KOPT-K1 (cell line): ENCODE measurements around the gene SLC2A4RG.

Experiments used
- H3K27ac ChIP-seq: fragments of 200-600 bp; sonication (generic); 2 replicates; pipeline ENCODE4 v1.5.1; 2016; ENCODE audit warnings: antibody characterized with exemption, mild to moderate bottlenecking, low read depth, low read length; ENCODE audit not compliant: poor library complexity, severe bottlenecking
- H3K36me3 ChIP-seq: fragments of 200-600 bp; sonication (generic); 2 replicates; pipeline ENCODE4 v1.5.1; 2017; ENCODE audit warnings: antibody characterized with exemption, mild to moderate bottlenecking, low read length, moderate library complexity; ENCODE audit not compliant: insufficient read depth
- H3K9me3 ChIP-seq: fragments of 200-600 bp; sonication (generic); 2 replicates; pipeline ENCODE4 v1.5.1; 2017; ENCODE audit warnings: antibody characterized with exemption, low read length, mild to moderate bottlenecking; ENCODE audit not compliant: insufficient read depth, poor library complexity, severe bottlenecking

Gene SLC2A4RG

GRCh38 chr20:63781181-63781580 is 41.6 kb downstream of the SLC2A4RG start:
- Histone ChIP-seq H3K9me3 (no peaks in the 10 kb centered on the region), H3K27ac (no peak overlapping the region)

DNA sequence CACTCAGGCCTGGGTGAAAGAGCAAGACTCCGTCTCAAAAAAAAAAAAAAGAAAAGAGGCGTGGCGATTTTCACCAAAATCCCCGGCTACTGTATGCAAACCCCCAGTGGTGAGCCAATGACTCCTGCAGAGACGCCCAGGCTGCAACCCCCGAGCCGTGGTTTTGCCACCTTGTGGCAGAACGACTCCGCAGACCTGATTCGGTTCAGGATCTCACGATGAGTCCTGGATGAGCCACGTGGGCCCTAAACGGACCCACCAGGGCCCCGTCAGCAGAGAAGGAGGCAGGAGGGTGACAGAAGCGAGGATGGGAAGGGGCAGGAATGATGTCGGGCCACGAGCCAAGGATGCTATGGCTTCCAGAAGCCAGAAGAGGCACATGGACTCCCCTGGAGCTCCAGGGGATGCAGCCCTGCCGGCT is 42.5 kb downstream of the SLC2A4RG start:
- no peaks in the 10 kb centered on the region for H3K36me3 ChIP-seq
- H3K9me3 ChIP-seq = no peaks in the 10 kb centered on the region
- H3K27ac ChIP-seq = no peak overlapping the region

More at GRCh38 chr20:63781181-63781580, 41.6 kb downstream of the SLC2A4RG start:
- no peaks in the 10 kb centered on the region for H3K36me3 ChIP-seq

- no peaks in the 10 kb centered on the region for H3K9me3 ChIP-seq
- no peaks in the 10 kb centered on the region for H3K36me3 ChIP-seq
- H3K27ac ChIP-seq = no peak overlapping the region
These were observed 43.0 kb downstream of the SLC2A4RG start for GRCh38 chr20:63782521-63782971.

- H3K27ac ChIP-seq = no peak overlapping the region
- no peaks in the 10 kb centered on the region for H3K9me3 ChIP-seq
- no peaks in the 10 kb centered on the region for H3K36me3 ChIP-seq
These were observed 44.4 kb downstream of the SLC2A4RG start for GRCh38 chr20:63783970-63784369.

DNA sequence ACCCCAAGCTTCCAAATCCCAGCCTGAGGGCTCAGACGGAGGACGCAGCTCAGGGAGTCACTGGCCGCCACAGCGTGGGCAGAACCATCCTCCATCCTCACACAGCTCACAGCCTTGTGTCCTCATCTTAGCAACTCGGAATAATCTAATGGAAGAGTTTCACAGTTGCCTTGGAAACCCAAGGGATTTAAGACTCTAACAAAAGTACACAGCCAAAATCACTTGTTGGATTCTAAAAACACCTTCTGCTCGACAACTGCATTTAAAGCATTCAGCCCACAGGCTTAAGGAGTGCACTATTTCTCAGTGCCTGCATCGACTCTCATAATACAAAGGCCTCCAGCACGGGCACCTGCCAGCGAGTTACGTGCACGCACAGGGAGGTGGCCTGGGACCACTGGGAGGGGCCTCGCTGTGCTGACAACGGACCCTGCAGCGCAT is 46.1 kb downstream of the SLC2A4RG start:
- H3K9me3 ChIP-seq = no peaks in the 10 kb centered on the region
- no peaks in the 10 kb centered on the region for H3K36me3 ChIP-seq
- no peak overlapping the region for H3K27ac ChIP-seq

GRCh38 chr20:63787302-63787701 is 47.7 kb downstream of the SLC2A4RG start:
- no peak overlapping the region for H3K27ac ChIP-seq
- no peaks in the 10 kb centered on the region for H3K36me3 ChIP-seq
- no peaks in the 10 kb centered on the region for H3K9me3 ChIP-seq

DNA sequence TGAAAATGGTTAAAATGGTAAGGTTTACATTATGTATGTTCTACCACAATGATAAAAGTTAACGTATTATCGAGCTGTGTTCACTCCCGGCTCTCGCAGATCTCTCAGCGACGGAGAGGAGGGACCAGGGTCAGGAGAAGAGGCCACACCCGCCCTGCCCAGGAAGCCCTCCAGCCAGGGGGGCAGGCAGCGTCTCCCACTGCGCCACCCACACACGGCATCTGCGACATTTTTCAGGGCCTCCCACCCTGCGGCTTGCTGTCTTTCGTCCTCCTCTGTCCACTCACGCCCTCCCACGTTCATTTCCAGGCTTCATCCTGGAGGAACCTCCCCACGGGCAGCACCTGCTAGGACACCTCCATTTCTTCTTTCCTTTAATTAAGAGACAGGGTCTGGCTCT is 48.2 kb downstream of the SLC2A4RG start:
- H3K36me3 ChIP-seq = no peaks in the 10 kb centered on the region
- no peak overlapping the region for H3K27ac ChIP-seq
- H3K9me3 ChIP-seq = no peaks in the 10 kb centered on the region

GRCh38 chr20:63789836-63790571 is 50.4 kb downstream of the SLC2A4RG start:
- H3K27ac ChIP-seq = no peak overlapping the region
- no peaks in the 10 kb centered on the region for H3K36me3 ChIP-seq
- H3K9me3 ChIP-seq = no peaks in the 10 kb centered on the region

DNA sequence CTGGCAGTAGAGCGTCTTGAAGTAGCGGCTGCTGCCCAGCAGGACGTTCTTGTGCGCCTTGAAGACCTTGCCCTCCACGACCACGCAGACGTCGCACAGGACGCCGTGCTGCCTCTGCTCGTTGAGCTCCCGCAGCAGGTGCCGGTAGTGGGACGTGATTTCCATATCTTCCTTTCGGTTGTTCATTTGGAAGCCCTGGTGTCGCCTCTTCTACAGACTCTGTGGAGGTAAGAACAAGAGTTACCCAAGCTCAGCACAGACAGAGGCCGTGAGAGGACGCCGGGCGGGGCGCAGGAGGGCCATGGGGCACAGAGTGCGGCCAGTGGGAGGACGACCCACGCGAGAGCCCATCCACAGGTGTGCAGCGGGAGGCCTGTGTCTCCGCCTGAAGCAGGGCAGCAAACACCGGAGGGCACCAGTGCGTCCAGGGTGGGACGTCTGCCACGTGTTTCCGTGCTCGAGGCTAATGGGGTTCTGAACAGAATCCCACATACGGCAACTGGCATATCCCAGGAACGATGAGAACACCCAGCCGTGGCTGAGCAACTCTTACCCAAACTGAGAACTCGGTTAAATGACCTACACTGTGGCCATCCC is 51.1 kb downstream of the SLC2A4RG start:
- Histone ChIP-seq H3K36me3 (no peaks in the 10 kb centered on the region), H3K9me3 (no peaks in the 10 kb centered on the region), H3K27ac (no peak overlapping the region)

DNA sequence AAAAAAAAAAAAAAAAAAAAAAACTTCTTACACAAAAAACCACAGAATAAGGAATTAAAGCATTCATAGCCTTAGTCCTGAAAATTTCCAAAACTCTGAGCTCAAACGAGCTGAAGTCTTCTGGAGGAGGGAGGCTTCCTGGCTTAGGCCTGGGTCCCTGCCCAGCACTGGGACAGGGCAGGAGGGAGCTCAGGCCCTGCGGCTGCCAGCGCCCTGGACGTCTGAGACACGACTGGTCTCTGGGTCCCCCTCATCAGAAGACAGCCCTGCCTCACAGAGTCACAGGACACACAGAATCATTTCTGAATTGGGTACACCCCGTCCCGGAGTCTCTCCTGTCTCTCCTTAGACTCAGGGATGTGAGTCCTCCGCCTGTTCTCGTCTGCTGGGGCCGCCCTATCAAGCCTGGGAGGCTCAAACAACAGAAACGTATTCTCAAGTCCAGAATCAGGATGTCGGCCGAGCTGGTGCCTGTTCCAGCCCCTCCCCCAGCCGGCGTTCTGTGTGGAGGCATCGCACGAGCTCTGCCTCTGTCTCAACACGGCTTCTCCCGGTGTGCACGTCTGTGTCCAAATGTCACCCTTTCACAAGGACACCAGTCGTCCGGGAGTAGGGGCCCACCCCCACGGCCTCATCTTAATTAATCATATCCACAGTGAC is 52.1 kb downstream of the SLC2A4RG start:
- no peak overlapping the region for H3K27ac ChIP-seq
- H3K36me3 ChIP-seq = no peaks in the 10 kb centered on the region
- H3K9me3 ChIP-seq = no peaks in the 10 kb centered on the region

GRCh38 chr20:63792866-63793265 is 53.3 kb downstream of the SLC2A4RG start:
- Histone ChIP-seq H3K9me3 (no peaks in the 10 kb centered on the region), H3K27ac (no peak overlapping the region), H3K36me3 (no peaks in the 10 kb centered on the region)
